Gastroesophageal sphincter (tissue), 3 donors: ENCODE results near the gene APEX1.

Source experiments
- EP300 ChIP-seq: sonication (generic); formaldehyde crosslinking; IDR thresholded peaks from one replicate; pipeline ENCODE4 v1.6.1; 2017; ENCODE audit warnings: antibody characterized with exemption, mild to moderate bottlenecking
- POLR2A ChIP-seq, 2 donors: fragments of 450-650 bp; IDR thresholded peaks; one replicate each; pipeline ENCODE4 v1.6.1; 2017; ENCODE audit warnings: antibody characterized with exemption in 2 of 2, mild to moderate bottlenecking in 2 of 2, moderate library complexity in 1 of 2
- POLR2AphosphoS5 ChIP-seq: sonication (generic); formaldehyde crosslinking; IDR thresholded peaks from one replicate; pipeline ENCODE4 v1.6.1; 2017; ENCODE audit warnings: antibody characterized with exemption
- TF ChIP-seq, protein P1 (sequence below), 4 experiments: fragments of 200-600 bp in 2 of 4; fragments of 450-650 bp in 2 of 4; sonication (generic) in 1 of 4; IDR thresholded peaks; one replicate each; pipeline ENCODE4 v1.5.1; 2017 to 2019; ENCODE audit warnings: antibody characterized with exemption in 4 of 4, mild to moderate bottlenecking in 2 of 4, moderate library complexity in 2 of 4

DNA sequence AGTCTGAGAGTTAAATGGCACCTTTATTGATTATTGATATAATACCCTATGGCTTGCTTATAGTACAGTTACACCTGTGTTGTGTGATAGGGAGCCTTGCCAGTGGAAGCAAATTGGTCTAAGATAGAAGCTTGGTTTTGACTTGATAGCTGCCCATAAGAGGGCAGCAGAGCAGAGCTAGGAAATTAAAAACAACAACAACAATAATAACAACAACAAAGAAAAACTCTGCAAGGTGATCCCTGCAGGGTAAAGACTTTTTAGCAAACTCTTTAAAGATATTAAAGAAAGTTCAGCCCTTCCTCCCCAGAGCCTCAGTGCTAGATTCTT, 32.3 kb downstream of the APEX1 start:
- TF ChIP-seq POLR2A (IDR thresholded peaks at IDR 0.05) (no peak), POLR2AphosphoS5 (no peak), EP300 (no peak)
- TF ChIP-seq, protein P1, sequence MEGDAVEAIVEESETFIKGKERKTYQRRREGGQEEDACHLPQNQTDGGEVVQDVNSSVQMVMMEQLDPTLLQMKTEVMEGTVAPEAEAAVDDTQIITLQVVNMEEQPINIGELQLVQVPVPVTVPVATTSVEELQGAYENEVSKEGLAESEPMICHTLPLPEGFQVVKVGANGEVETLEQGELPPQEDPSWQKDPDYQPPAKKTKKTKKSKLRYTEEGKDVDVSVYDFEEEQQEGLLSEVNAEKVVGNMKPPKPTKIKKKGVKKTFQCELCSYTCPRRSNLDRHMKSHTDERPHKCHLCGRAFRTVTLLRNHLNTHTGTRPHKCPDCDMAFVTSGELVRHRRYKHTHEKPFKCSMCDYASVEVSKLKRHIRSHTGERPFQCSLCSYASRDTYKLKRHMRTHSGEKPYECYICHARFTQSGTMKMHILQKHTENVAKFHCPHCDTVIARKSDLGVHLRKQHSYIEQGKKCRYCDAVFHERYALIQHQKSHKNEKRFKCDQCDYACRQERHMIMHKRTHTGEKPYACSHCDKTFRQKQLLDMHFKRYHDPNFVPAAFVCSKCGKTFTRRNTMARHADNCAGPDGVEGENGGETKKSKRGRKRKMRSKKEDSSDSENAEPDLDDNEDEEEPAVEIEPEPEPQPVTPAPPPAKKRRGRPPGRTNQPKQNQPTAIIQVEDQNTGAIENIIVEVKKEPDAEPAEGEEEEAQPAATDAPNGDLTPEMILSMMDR (IDR thresholded peaks at IDR 0.05): no peak
